BJ (cell line): ENCODE data around the gene CARS2. TPM values are rescaled to one million over a fixed set of nuclear protein-coding genes. Genes with fewer than 3 reads are reported as not detected.

Source experiments
- CTCF ChIA-PET: fragments of 350-600 bp; formaldehyde crosslinking; extraction: SDS; loops from one replicate; lab custom pipeline; 2021; ENCODE audit warnings: antibody characterized with exemption, inconsistent platforms; lab: Yijun Ruan, JAX
- POLR2A ChIA-PET: fragments of 300-600 bp; sonication (Branson Sonifier 250); formaldehyde crosslinking; extraction: SDS; loops from one replicate; lab custom pipeline; 2021; ENCODE audit warnings: antibody characterized with exemption; lab: Charles Lee
- DNase-seq: peaks from one replicate; pipeline ENCODE4 v3.0.0-alpha.2; 2011; ENCODE audit warnings: low read depth
- H3K27me3 ChIP-seq: 2 replicates; pipeline ENCODE4 v1.6.0; 2011; ENCODE audit warnings: low read length; ENCODE audit not compliant: control insufficient read depth, insufficient read depth
- H3K36me3 ChIP-seq: 2 replicates; pipeline ENCODE4 v1.5.1; 2011; ENCODE audit warnings: low read length; ENCODE audit not compliant: control insufficient read depth, insufficient read depth
- H3K4me3 ChIP-seq: 2 replicates; pipeline ENCODE4 v1.5.1; 2011; ENCODE audit warnings: low read depth, mild to moderate bottlenecking, control low read depth, low read length
- polyA plus RNA-seq: library from polyadenylated mRNA; depleted of rRNA; stranded (reverse); fragments of >200 nt; gene quantifications from 2 replicates; pipeline ENCODE4 v1.2.3, GENCODE V29; 2011
- TF ChIP-seq, protein P1 (sequence below): IDR thresholded peaks from 2 replicates; pipeline ENCODE4 v1.5.1; 2011; ENCODE audit warnings: low read depth, mild to moderate bottlenecking, control low read depth, inconsistent platforms, low read length, moderate library complexity; ENCODE audit not compliant: insufficient read depth

The CARS2 gene
- polyA plus RNA-seq, 1 experiment = 76.8 TPM

DNA sequence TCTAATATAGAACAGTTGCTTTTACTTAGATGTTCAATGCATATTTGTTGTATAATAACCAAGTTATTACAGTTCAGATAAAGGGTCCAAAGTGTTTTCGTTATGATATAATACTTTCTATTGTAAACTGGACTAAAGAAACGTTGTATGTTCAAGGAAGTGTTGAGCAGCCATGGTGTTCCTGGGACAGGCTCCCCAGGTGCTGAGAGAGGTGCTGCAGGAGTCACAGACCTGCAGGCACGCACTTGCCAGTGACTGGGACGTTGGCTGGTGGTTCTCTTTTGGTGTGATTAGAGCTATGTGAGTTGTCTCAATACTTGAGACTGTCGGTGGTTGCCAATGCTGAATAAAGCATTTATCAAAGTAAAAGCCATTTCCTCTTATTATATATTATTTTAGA is 17.1 kb upstream of the CARS2 start:
- peaks cover 2% of the 10 kb centered on the region; the same call in 1 of the 2 replicates for H3K36me3 ChIP-seq
- ChIA-PET POLR2A (no interaction called here), CTCF (no interaction called here)
- H3K27me3 ChIP-seq = no peaks in the 10 kb centered on the region
- no peak for DNase-seq
- no peak overlapping the region for H3K4me3 ChIP-seq
- TF ChIP-seq, protein P1, sequence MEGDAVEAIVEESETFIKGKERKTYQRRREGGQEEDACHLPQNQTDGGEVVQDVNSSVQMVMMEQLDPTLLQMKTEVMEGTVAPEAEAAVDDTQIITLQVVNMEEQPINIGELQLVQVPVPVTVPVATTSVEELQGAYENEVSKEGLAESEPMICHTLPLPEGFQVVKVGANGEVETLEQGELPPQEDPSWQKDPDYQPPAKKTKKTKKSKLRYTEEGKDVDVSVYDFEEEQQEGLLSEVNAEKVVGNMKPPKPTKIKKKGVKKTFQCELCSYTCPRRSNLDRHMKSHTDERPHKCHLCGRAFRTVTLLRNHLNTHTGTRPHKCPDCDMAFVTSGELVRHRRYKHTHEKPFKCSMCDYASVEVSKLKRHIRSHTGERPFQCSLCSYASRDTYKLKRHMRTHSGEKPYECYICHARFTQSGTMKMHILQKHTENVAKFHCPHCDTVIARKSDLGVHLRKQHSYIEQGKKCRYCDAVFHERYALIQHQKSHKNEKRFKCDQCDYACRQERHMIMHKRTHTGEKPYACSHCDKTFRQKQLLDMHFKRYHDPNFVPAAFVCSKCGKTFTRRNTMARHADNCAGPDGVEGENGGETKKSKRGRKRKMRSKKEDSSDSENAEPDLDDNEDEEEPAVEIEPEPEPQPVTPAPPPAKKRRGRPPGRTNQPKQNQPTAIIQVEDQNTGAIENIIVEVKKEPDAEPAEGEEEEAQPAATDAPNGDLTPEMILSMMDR = no peak

GRCh38 chr13:110719036-110719710 is 13.3 kb upstream of the CARS2 start:
- Histone ChIP-seq H3K36me3 (peaks cover 2% of the 10 kb centered on the region; the same call in 1 of the 2 replicates), H3K27me3 (no peaks in the 10 kb centered on the region), H3K4me3 (no peak overlapping the region)
- ChIA-PET CTCF (interaction anchor here (2.8 kb wide), 1 partner anchor 15 kb away, joined by 8 read pairs; no protein-coding TSS in a partner anchor), POLR2A (interaction anchor here (0.6 kb wide), 1 partner anchor 43 kb away, joined by 3 read pairs; no protein-coding TSS in a partner anchor)
- TF ChIP-seq, protein P1 = no peak
- DNase-seq = no peak

GRCh38 chr13:110716247-110716515 is 10.3 kb upstream of the CARS2 start:
- DNase-seq = no peak
- peak overlapping the region; percentile 53 for H3K4me3 ChIP-seq
- no peaks in the 10 kb centered on the region for H3K27me3 ChIP-seq
- H3K36me3 ChIP-seq = peaks cover 2% of the 10 kb centered on the region; the same call in 1 of the 2 replicates
- TF ChIP-seq, protein P1 = no peak
- POLR2A ChIA-PET = no interaction called here
- CTCF ChIA-PET = interaction anchor here (0.5 to 2.8 kb wide), 6 partner anchors 11 to 153 kb away, joined by 3 to 8 read pairs (median 3); no protein-coding TSS in a partner anchor

- POLR2A ChIA-PET = interaction anchor here (0.6 to 1.1 kb wide), 7 partner anchors 9 to 381 kb away, joined by 3 to 9 read pairs (median 4); partner anchors contain the start of gene CARS2
Observed at GRCh38 chr13:110715395-110716246, 9.7 kb upstream of the CARS2 start.

More at GRCh38 chr13:110715395-110716246, 9.7 kb upstream of the CARS2 start:
- Histone ChIP-seq H3K36me3 (peaks cover 2% of the 10 kb centered on the region; the same call in 1 of the 2 replicates), H3K4me3 (peak overlapping the region; percentile 92), H3K27me3 (no peaks in the 10 kb centered on the region)
- peak; percentile 99 for DNase-seq
- CTCF ChIA-PET = interaction anchor here (0.6 to 1.6 kb wide), 3 partner anchors 11 to 858 kb away, joined by 3 to 4 read pairs (median 3); no protein-coding TSS in a partner anchor
- TF ChIP-seq, protein P1 = peak; percentile 45
